H1 (cell line): ENCODE measurements around the gene ZNF581. TPM values are rescaled to one million over a fixed set of nuclear protein-coding genes. Genes with fewer than 3 reads are reported as not detected.

Experiments used
- CTCF ChIA-PET: fragments of 300-600 bp; sonication (Branson Sonifier 250); formaldehyde crosslinking; loops from one replicate; lab custom pipeline; 2021; ENCODE audit not compliant: partially characterized antibody; lab: Charles Lee
- POLR2A ChIA-PET: fragments of 300-600 bp; sonication (Branson Sonifier 250); formaldehyde crosslinking; loops from one replicate; lab custom pipeline; 2021; ENCODE audit warnings: inconsistent platforms; ENCODE audit not compliant: partially characterized antibody; lab: Charles Lee
- DNase-seq, 2 experiments: peaks; one replicate each; pipeline versions ENCODE4 v3.0.0 to v3.0.0-alpha.2; 2010 to 2022; ENCODE audit warnings: low spot score in 2 of 2, low read depth in 1 of 2, mixed read lengths in 1 of 2
- FAIRE-seq: peaks from 2 replicates; lab custom pipeline; 2011; peaks lifted over from hg19 to GRCh38; lab: Jason Lieb, UNC
- H2AFZ ChIP-seq: 2 replicates; pipeline ENCODE4 v1.8.1; 2012; ENCODE audit warnings: low read length, inconsistent platforms
- H2AK5ac ChIP-seq: 2 replicates; pipeline ENCODE4 v1.6.1; 2013; ENCODE audit warnings: low read depth, low read length
- H2BK120ac ChIP-seq: replicated peaks from 2 replicates; pipeline ENCODE3; 2013; ENCODE audit warnings: low read depth, low read length, inconsistent platforms
- H2BK12ac ChIP-seq: 2 replicates; pipeline ENCODE4 v1.6.1; 2013; ENCODE audit warnings: low read depth, low read length
- H2BK15ac ChIP-seq: 2 replicates; pipeline ENCODE4 v1.6.1; 2013; ENCODE audit warnings: low read length
- H2BK20ac ChIP-seq: 2 replicates; pipeline ENCODE4 v1.6.1; 2013; ENCODE audit warnings: low read length
- H2BK5ac ChIP-seq: 2 replicates; pipeline ENCODE4 v1.6.1; 2013; ENCODE audit warnings: low read depth, low read length
- H3K14ac ChIP-seq: 2 replicates; pipeline ENCODE4 v1.6.1; 2013; ENCODE audit warnings: inconsistent platforms; ENCODE audit not compliant: insufficient read length
- H3K18ac ChIP-seq: 2 replicates; pipeline ENCODE4 v1.6.1; 2013; ENCODE audit warnings: low read length; ENCODE audit errors: extremely low read depth
- H3K23ac ChIP-seq: 2 replicates; pipeline ENCODE4 v1.6.1; 2013; ENCODE audit warnings: inconsistent platforms; ENCODE audit not compliant: insufficient read length
- H3K23me2 ChIP-seq: 2 replicates; pipeline ENCODE4 v1.6.1; 2013; ENCODE audit warnings: low read depth, low read length
- H3K27ac ChIP-seq: 2 replicates; pipeline ENCODE4 v1.6.1; 2011; ENCODE audit warnings: low read depth, low read length, inconsistent platforms
- H3K27me3 ChIP-seq, 4 experiments: replicated peaks in 1 of 4; 1 replicate in 1 of 4; 2 replicates in 3 of 4; pipeline versions ENCODE4 v1.6.1 to v1.8.1; 2011 to 2013; ENCODE audit warnings: low read length in 3 of 4, mild to moderate bottlenecking in 3 of 4, inconsistent platforms in 2 of 4, mixed read lengths in 2 of 4, moderate library complexity in 1 of 4; ENCODE audit not compliant: control insufficient read depth in 3 of 4, insufficient read depth in 3 of 4; ENCODE audit errors: extremely low read depth in 1 of 4
- H3K36me3 ChIP-seq, 4 experiments: 2 replicates each; pipeline versions ENCODE4 v1.6.1 to v1.8.1; 2011 to 2013; ENCODE audit warnings: mild to moderate bottlenecking in 4 of 4, low read length in 3 of 4, moderate library complexity in 2 of 4, control low read depth in 1 of 4, inconsistent platforms in 1 of 4; ENCODE audit not compliant: insufficient read depth in 4 of 4, control insufficient read depth in 2 of 4
- H3K4ac ChIP-seq: replicated peaks from 2 replicates; pipeline ENCODE3; 2013; ENCODE audit warnings: low read length, low read depth, mixed read lengths, inconsistent platforms; ENCODE audit not compliant: insufficient read length
- H3K4me1 ChIP-seq, 4 experiments: replicated peaks in 1 of 4; 1 replicate in 1 of 4; 2 replicates in 3 of 4; pipeline versions ENCODE4 v1.6.1 to v1.8.1; 2011 to 2013; ENCODE audit warnings: low read length in 3 of 4, inconsistent platforms in 2 of 4, mixed read lengths in 1 of 4; ENCODE audit not compliant: insufficient read depth in 4 of 4, control insufficient read depth in 3 of 4
- H3K4me2 ChIP-seq, 2 experiments: 2 replicates each; pipeline versions ENCODE4 v1.6.1 to v1.8.1; 2011 to 2013; ENCODE audit warnings: low read depth in 2 of 2, low read length in 2 of 2, control low read depth in 1 of 2, inconsistent platforms in 1 of 2, mild to moderate bottlenecking in 1 of 2; ENCODE audit not compliant: insufficient read depth in 1 of 2
- H3K4me3 ChIP-seq, 4 experiments: fragments of 200-600, 300-600 bp in 1 of 4; sonication (generic), shearing (Covaris generic), sonication (Bioruptor Twin) in 1 of 4; 2 replicates each; pipeline versions ENCODE4 v1.5.1 to v1.8.1; 2011 to 2016; ENCODE audit warnings: low read length in 4 of 4, low read depth in 3 of 4, control low read depth in 2 of 4, inconsistent platforms in 2 of 4, mild to moderate bottlenecking in 2 of 4, mixed read lengths in 1 of 4, moderate library complexity in 1 of 4; ENCODE audit not compliant: insufficient read depth in 2 of 4; ENCODE audit errors: extremely low read depth in 1 of 4
- H3K56ac ChIP-seq: replicated peaks from 2 replicates; pipeline ENCODE3; 2013; ENCODE audit warnings: low read depth, mild to moderate bottlenecking, mixed read lengths, low read length, inconsistent platforms; ENCODE audit not compliant: insufficient read length
- H3K79me1 ChIP-seq: 2 replicates; pipeline ENCODE4 v1.6.1; 2013; ENCODE audit warnings: low read depth, low read length, control low read depth
- H3K79me2 ChIP-seq, 2 experiments: 2 replicates each; pipeline versions ENCODE4 v1.6.1 to v1.8.1; 2012 to 2013; ENCODE audit warnings: low read length in 2 of 2, mild to moderate bottlenecking in 2 of 2, inconsistent platforms in 1 of 2; ENCODE audit not compliant: insufficient read depth in 2 of 2, control insufficient read depth in 1 of 2
- H3K9ac ChIP-seq, 4 experiments: replicated peaks in 1 of 4; 1 replicate in 1 of 4; 2 replicates in 3 of 4; pipeline versions ENCODE4 v1.6.1 to v1.8.1; 2011 to 2013; ENCODE audit warnings: low read depth in 3 of 4, low read length in 3 of 4, control low read depth in 2 of 4, mild to moderate bottlenecking in 2 of 4, moderate library complexity in 2 of 4, inconsistent platforms in 1 of 4; ENCODE audit errors: extremely low read depth in 1 of 4
- H3K9me3 ChIP-seq, 2 experiments: 2 replicates each; pipeline versions ENCODE4 v1.6.1 to v1.8.1; 2012 to 2013; ENCODE audit warnings: mild to moderate bottlenecking in 2 of 2, moderate library complexity in 2 of 2, control low read depth in 1 of 2, inconsistent platforms in 1 of 2, low read depth in 1 of 2, low read length in 1 of 2, mixed read lengths in 1 of 2; ENCODE audit not compliant: insufficient read depth in 2 of 2
- H4K20me1 ChIP-seq, 2 experiments: replicated peaks in 1 of 2; 2 replicates each; pipeline versions ENCODE3 to v1.8.1; 2011 to 2013; ENCODE audit warnings: inconsistent platforms in 2 of 2, low read length in 2 of 2, mild to moderate bottlenecking in 1 of 2; ENCODE audit not compliant: insufficient read depth in 2 of 2, control insufficient read depth in 1 of 2
- H4K5ac ChIP-seq: 2 replicates; pipeline ENCODE4 v1.6.1; 2013; ENCODE audit warnings: low read length, low read depth, mixed read lengths, inconsistent platforms; ENCODE audit not compliant: insufficient read length
- H4K8ac ChIP-seq: 2 replicates; pipeline ENCODE4 v1.8.0; 2013; ENCODE audit warnings: mild to moderate bottlenecking, moderate library complexity, low read length, inconsistent platforms; ENCODE audit not compliant: insufficient read depth; ENCODE audit errors: extremely low read depth
- H4K91ac ChIP-seq: replicated peaks from 2 replicates; pipeline ENCODE3; 2013; ENCODE audit warnings: low read length, mixed read lengths, inconsistent platforms; ENCODE audit not compliant: insufficient read length
- KDM5A ChIP-seq: fragments of 200-600 bp; IDR thresholded peaks from 2 replicates; pipeline ENCODE4 v1.7.1; 2012; ENCODE audit warnings: mild to moderate bottlenecking, low read length, inconsistent platforms, mixed read lengths
- POU5F1 ChIP-seq: IDR thresholded peaks from 2 replicates; pipeline ENCODE4 v1.6.1; 2011; ENCODE audit warnings: low read depth, mild to moderate bottlenecking, low read length, moderate library complexity
- WGBS, 2 experiments: shearing (Covaris generic) in 1 of 2; methylation state at CpG; one replicate each; pipeline versions ENCODE4 v1.1.6 to v1.1.7; 2013 to 2015; ENCODE audit warnings: low lambda C conversion rate in 2 of 2, mixed read lengths in 2 of 2, inconsistent platforms in 1 of 2, low coverage in 1 of 2, missing lambda C conversion rate in 1 of 2; ENCODE audit not compliant: insufficient replicate concordance in 2 of 2, insufficient coverage in 1 of 2, insufficient read length in 1 of 2; ENCODE audit errors: extremely low coverage in 1 of 2, missing lambda C conversion rate in 1 of 2; 5-methylcytosine and 5-hydroxymethylcytosine counted together
- polyA plus RNA-seq, 7 experiments: library from polyadenylated mRNA; depleted of rRNA in 3 of 7; stranded (reverse) in 5 of 7; unstranded in 2 of 7; fragments of >200 nt in 5 of 7; fragments of 200-250 nt in 2 of 7; gene quantifications; 1 replicate in 5 of 7; 2 replicates in 1 of 7; 4 replicates in 1 of 7; pipeline versions ENCODE4 v1.2.1 to v1.2.3, GENCODE V29; 2011 to 2013; ENCODE audit warnings: missing spikeins in 2 of 7, mixed read lengths in 2 of 7
- total RNA-seq: library from RNA; stranded (reverse); fragmentation: NEBNext Ultra II Directional; extraction: Animal tissue kit (Norgen Biotek cat#: 25700); gene quantifications from 2 replicates; pipeline ENCODE4 v1.2.1, GENCODE V29; 2021

The ZNF581 gene
- total and polyA plus RNA-seq, 2 of the 8 experiments (the other 6 are each of a cell fraction or from before 2014, with no cell fraction given): 73.0 to 76.1 TPM

DNA sequence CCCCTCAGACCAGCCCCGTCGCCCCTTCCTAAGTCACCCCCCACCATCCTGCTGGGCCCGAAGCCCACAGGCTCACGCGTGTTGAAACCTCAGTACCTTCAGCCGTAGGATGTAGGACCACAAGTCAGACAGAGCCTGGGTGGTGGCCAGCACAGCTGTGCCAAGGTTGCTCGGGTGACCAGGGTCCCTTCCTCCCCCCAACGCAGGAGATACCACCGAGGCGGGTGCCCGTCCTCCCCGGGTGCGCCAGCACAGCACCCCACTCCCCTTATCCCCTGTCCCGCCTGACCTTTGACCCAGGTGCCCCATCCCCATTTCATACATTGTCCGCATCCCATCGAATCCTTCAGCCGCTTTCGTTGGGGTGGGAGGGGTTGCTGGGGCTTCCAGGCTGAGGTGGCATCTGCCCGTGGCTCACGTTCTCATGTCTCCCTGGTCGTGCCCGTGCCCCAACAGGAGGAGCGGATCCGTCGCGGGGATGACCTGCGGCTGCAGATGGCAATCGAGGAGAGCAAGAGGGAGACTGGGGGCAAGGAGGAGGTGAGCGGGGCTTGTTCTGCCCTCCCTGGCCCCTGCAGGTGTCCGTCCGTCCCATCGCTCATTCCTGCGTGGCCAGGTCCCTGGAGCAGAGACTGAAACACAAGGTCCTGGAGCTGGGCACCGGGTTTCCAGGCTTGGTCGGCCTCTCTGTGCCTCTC is 46.1 kb downstream of the ZNF581 start:
- Histone ChIP-seq H4K91ac (no peak overlapping the region), H3K23me2 (no peaks in the 10 kb centered on the region), H3K79me2 (peaks cover 0 to 10% of the 10 kb centered on the region in 2 experiments; a peak in 1 of 4 replicates), H3K79me1 (peaks cover 3% of the 10 kb centered on the region), H3K27ac (no peak overlapping the region), H3K4me1 (no peaks in the 10 kb centered on the region), H4K5ac (no peak overlapping the region), H3K56ac (no peak overlapping the region), H2BK12ac (no peak overlapping the region), H2BK120ac (no peak overlapping the region), H2AK5ac (no peak overlapping the region), H3K4me3 (no peak overlapping the region), H3K4ac (no peak overlapping the region), H3K9ac (no peak overlapping the region), H3K23ac (no peak overlapping the region), H3K9me3 (no peaks in the 10 kb centered on the region), H2BK15ac (no peak overlapping the region), H3K4me2 (no peak overlapping the region), H3K27me3 (no peaks in the 10 kb centered on the region; a peak in 1 of 7 replicates), H3K14ac (no peak overlapping the region), H2BK5ac (no peak overlapping the region), H3K36me3 (peaks cover 2 to 56% (median 17%) of the 10 kb centered on the region in 4 experiments; a peak in 6 of 8 replicates), H3K18ac (no peak overlapping the region), H2AFZ (no peak overlapping the region), H4K8ac (no peak overlapping the region), H2BK20ac (no peak overlapping the region), H4K20me1 (peaks cover 1 to 35% of the 10 kb centered on the region in 2 experiments)
- WGBS, 2 experiments: 92% methylated on average over 12 of the region's 35 CpGs; no CpG with 5 or more reads in 1 of the 2 experiments
- ChIA-PET POLR2A (no interaction called here), CTCF (no interaction called here)
- FAIRE-seq (no peak), DNase-seq (no peak)
- TF ChIP-seq POU5F1: no peak
- no peak for TF ChIP-seq KDM5A
